HG03025 (cell line): ENCODE data around the gene LEKR1.
"Not testable (repeated sequence)": the region's sequence is repeated elsewhere in the genome, so short reads cannot be mapped to it uniquely, and the experiment has no call there.

Source experiments
- ATAC-seq: cut with Tn5 transposase; IDR thresholded peaks from one replicate; pipeline ENCODE4 v1.9.1; 2021; ENCODE audit warnings: mild to moderate bottlenecking, moderate library complexity; ENCODE audit not compliant: unreplicated experiment, low FRiP score

Gene LEKR1

GRCh38 chr3:156834435-156834834 is 8.3 kb downstream of the LEKR1 start:
- ATAC-seq, result no peak

- no peak for ATAC-seq
These were observed 8.9 kb downstream of the LEKR1 start for GRCh38 chr3:156834962-156835535.

GRCh38 chr3:156836701-156837100 is 10.5 kb downstream of the LEKR1 start:
- no peak for ATAC-seq

- ATAC-seq, result no peak
These were observed 11.0 kb downstream of the LEKR1 start for GRCh38 chr3:156837115-156837514.

GRCh38 chr3:156838035-156838434 is 11.9 kb downstream of the LEKR1 start:
- ATAC-seq, result no peak

- no peak for ATAC-seq
These were observed 14.9 kb downstream of the LEKR1 start for GRCh38 chr3:156840826-156841689.

- ATAC-seq, result no peak
These were observed 17.1 kb downstream of the LEKR1 start for GRCh38 chr3:156843071-156843808.

GRCh38 chr3:156847752-156848448 is 21.7 kb downstream of the LEKR1 start:
- ATAC-seq, result no peak

GRCh38 chr3:156859578-156859977 is 33.4 kb downstream of the LEKR1 start:
- peak; percentile 93 for ATAC-seq

GRCh38 chr3:156860873-156861272 is 34.7 kb downstream of the LEKR1 start:
- no peak for ATAC-seq

- no peak for ATAC-seq
These were observed 36.2 kb downstream of the LEKR1 start for GRCh38 chr3:156862338-156862737.

GRCh38 chr3:156865732-156866131 is 39.6 kb downstream of the LEKR1 start:
- no peak for ATAC-seq

- no peak for ATAC-seq
These were observed 41.0 kb downstream of the LEKR1 start for GRCh38 chr3:156867174-156867573.

GRCh38 chr3:156867920-156868319 is 41.8 kb downstream of the LEKR1 start:
- no peak for ATAC-seq

GRCh38 chr3:156873906-156874305 is 47.8 kb downstream of the LEKR1 start:
- no peak for ATAC-seq

- ATAC-seq, result not testable (repeated sequence)
These were observed 53.3 kb downstream of the LEKR1 start for GRCh38 chr3:156879491-156879890.

- ATAC-seq, result no peak
These were observed 59.6 kb downstream of the LEKR1 start for GRCh38 chr3:156885761-156886160.

- no peak for ATAC-seq
These were observed 62.0 kb downstream of the LEKR1 start for GRCh38 chr3:156888176-156888575.

GRCh38 chr3:156888576-156888975 is 62.4 kb downstream of the LEKR1 start:
- no peak for ATAC-seq

GRCh38 chr3:156892701-156893100 is 66.5 kb downstream of the LEKR1 start:
- no peak for ATAC-seq

- ATAC-seq, result not testable (repeated sequence)
These were observed 69.2 kb downstream of the LEKR1 start for GRCh38 chr3:156895374-156895773.
